Kidney (tissue), 14 donors: Measurements from ENCODE around the gene FPGS. TPM values are rescaled to one million over a fixed set of nuclear protein-coding genes. Genes with fewer than 3 reads are reported as not detected.
A peak's percentile ranks its signal among the peaks of the same experiment; 100 is the strongest.

Experiments
- DNase-seq, 5 donors: peaks; one replicate each; pipeline ENCODE4 v3.0.0-alpha.2; 2013 to 2020
- FAIRE-seq: peaks from 2 replicates; lab custom pipeline; 2012; peaks lifted over from hg19 to GRCh38; lab: Jason Lieb, UNC
- H3K27ac ChIP-seq, 2 donors: one replicate each; pipeline ENCODE4 v1.7.0; 2013; ENCODE audit warnings: low read depth in 2 of 2, low read length in 2 of 2, inconsistent platforms in 1 of 2
- H3K27me3 ChIP-seq: one replicate; pipeline ENCODE4 v1.7.1; 2013; ENCODE audit warnings: low read length, inconsistent platforms; ENCODE audit not compliant: control insufficient read depth, insufficient read depth
- H3K36me3 ChIP-seq, 3 donors: one replicate each; pipeline versions ENCODE4 v1.7.0 to v1.7.1; 2013; ENCODE audit warnings: low read length in 3 of 3, control low read depth in 1 of 3, inconsistent platforms in 1 of 3; ENCODE audit not compliant: insufficient read depth in 3 of 3, control insufficient read depth in 2 of 3
- H3K4me1 ChIP-seq, 3 donors: one replicate each; pipeline versions ENCODE4 v1.7.0 to v1.7.1; 2013; ENCODE audit warnings: low read length in 3 of 3, inconsistent platforms in 1 of 3, low read depth in 1 of 3; ENCODE audit not compliant: control insufficient read depth in 2 of 3, insufficient read depth in 2 of 3
- H3K4me3 ChIP-seq, 3 donors: one replicate each; pipeline versions ENCODE4 v1.7.0 to v1.8.1; 2013; ENCODE audit warnings: low read length in 3 of 3, control low read depth in 1 of 3, inconsistent platforms in 1 of 3
- H3K9ac ChIP-seq, 3 donors: one replicate each; pipeline versions ENCODE4 v1.7.0 to v1.7.1; 2013; ENCODE audit warnings: low read length in 3 of 3, control low read depth in 1 of 3, inconsistent platforms in 1 of 3
- H3K9me3 ChIP-seq, 3 donors: one replicate each; pipeline versions ENCODE4 v1.7.0 to v1.7.1; 2013; ENCODE audit warnings: low read length in 3 of 3, control low read depth in 1 of 3, inconsistent platforms in 1 of 3; ENCODE audit not compliant: control insufficient read depth in 2 of 3, insufficient read depth in 1 of 3
- CTCF ChIP-seq: IDR thresholded peaks from 3 replicates; pipeline ENCODE4 v1.5.1; 2012; ENCODE audit warnings: mild to moderate bottlenecking, moderate library complexity, borderline replicate concordance; ENCODE audit not compliant: insufficient read depth; ENCODE audit errors: extremely low read depth
- intact Hi-C: fragments of 100-400 bp; cut with DNase I; formaldehyde crosslinking; loops from one replicate; pipeline ENCODE4 v1.11.1; 2022
- polyA plus RNA-seq: library from polyadenylated mRNA; stranded (reverse); fragments of 350-450 nt; fragmentation: Illumina TruSeq; extraction: RNeasy Lipid Tissue Mini Kit (QIAGEN cat#74804); gene quantifications from one replicate; pipeline ENCODE4 v1.2.3, GENCODE V29; 2014; ENCODE audit warnings: low read depth, low replicate concordance; ENCODE audit not compliant: insufficient read depth
- total RNA-seq: library from RNA; stranded (reverse); fragmentation: NEBNext Ultra II Directional; extraction: Animal tissue kit (Norgen Biotek cat#: 25700); gene quantifications from one replicate; pipeline ENCODE4 v1.2.1, GENCODE V29; 2021
- donor health status: control.
- donor health status: control.
- donor health status: control.
- donor health status: control.
- donor health status: control.
- donor health status: DM: yes; HTN: yes; CAD: no.
- donor health status: Normal renal cell carcinoma (clear cell type).

Gene FPGS
- total and polyA plus RNA-seq, 2 donors from 2014 or later, result 44.0 to 77.2 TPM

GRCh38 chr9:127812011-127812410, 9.3 kb downstream of the FPGS start:
- peaks cover 0 to 6% (median 0%) of the 10 kb centered on the region in 3 donors for H3K4me1 ChIP-seq
- peaks cover 2 to 37% (median 17%) of the 10 kb centered on the region in 3 donors for H3K36me3 ChIP-seq
- no peak overlapping the region for H3K4me3 ChIP-seq
- no peak overlapping the region for H3K27ac ChIP-seq
- FAIRE-seq, result no peak
- no peaks in the 10 kb centered on the region for H3K27me3 ChIP-seq
- intact Hi-C loops, result no loop called here
- no peak overlapping the region for H3K9ac ChIP-seq
- DNase-seq, result no peak
- no peak for TF ChIP-seq CTCF
- H3K9me3 ChIP-seq, result no peaks in the 10 kb centered on the region

GRCh38 chr9:127812936-127813675, 10.4 kb downstream of the FPGS start:
- no peak for FAIRE-seq
- DNase-seq, result peak in 1 of 5 donors; percentile 38
- TF ChIP-seq CTCF, result no peak
- Histone ChIP-seq H3K27ac (no peak overlapping the region), H3K36me3 (peaks cover 2 to 39% (median 13%) of the 10 kb centered on the region in 3 donors), H3K9ac (no peak overlapping the region), H3K4me3 (no peak overlapping the region), H3K9me3 (no peaks in the 10 kb centered on the region), H3K4me1 (peaks cover 0 to 6% (median 0%) of the 10 kb centered on the region in 3 donors), H3K27me3 (no peaks in the 10 kb centered on the region)
- intact Hi-C loops, result no loop called here

GRCh38 chr9:127813686-127814226, 11.1 kb downstream of the FPGS start:
- Histone ChIP-seq H3K4me3 (no peak overlapping the region), H3K9me3 (no peaks in the 10 kb centered on the region), H3K9ac (no peak overlapping the region), H3K36me3 (peaks cover 2 to 39% (median 16%) of the 10 kb centered on the region in 3 donors), H3K4me1 (peaks cover 0 to 6% (median 0%) of the 10 kb centered on the region in 3 donors), H3K27me3 (no peaks in the 10 kb centered on the region), H3K27ac (no peak overlapping the region)
- FAIRE-seq (no peak), DNase-seq (peak in 1 of 5 donors; percentile 38)
- intact Hi-C loops, result no loop called here
- TF ChIP-seq CTCF, result no peak
